ENCODE measurements around the gene SIRPG.

DNA sequence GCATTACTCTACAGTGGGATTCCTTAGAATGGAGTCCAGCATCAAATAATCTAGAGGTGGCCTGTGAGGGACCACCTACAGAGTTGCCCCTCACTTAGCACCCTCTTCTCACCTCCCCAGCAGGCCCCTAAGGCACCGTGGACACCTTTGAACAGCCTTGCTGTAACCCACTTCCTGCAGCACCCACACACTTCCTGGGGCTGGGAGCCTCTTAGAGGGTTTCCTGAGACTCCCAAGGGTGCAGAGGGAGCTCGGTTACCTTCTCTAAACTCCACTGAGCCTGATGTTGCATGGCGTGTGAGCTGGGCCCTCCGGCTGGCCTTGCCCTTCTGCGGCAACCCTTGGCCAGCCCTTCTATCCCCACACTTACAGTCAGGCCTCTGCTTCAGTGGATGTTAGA is 7.3 kb upstream of the SIRPG start:
- TF ChIP-seq, protein P1, sequence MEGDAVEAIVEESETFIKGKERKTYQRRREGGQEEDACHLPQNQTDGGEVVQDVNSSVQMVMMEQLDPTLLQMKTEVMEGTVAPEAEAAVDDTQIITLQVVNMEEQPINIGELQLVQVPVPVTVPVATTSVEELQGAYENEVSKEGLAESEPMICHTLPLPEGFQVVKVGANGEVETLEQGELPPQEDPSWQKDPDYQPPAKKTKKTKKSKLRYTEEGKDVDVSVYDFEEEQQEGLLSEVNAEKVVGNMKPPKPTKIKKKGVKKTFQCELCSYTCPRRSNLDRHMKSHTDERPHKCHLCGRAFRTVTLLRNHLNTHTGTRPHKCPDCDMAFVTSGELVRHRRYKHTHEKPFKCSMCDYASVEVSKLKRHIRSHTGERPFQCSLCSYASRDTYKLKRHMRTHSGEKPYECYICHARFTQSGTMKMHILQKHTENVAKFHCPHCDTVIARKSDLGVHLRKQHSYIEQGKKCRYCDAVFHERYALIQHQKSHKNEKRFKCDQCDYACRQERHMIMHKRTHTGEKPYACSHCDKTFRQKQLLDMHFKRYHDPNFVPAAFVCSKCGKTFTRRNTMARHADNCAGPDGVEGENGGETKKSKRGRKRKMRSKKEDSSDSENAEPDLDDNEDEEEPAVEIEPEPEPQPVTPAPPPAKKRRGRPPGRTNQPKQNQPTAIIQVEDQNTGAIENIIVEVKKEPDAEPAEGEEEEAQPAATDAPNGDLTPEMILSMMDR (IDR thresholded peaks at IDR 0.05): no peak
- no peak for TF ChIP-seq POLR2A (IDR thresholded peaks at IDR 0.05)

All from thyroid gland (tissue), 4 donors.